PFSK-1 (cell line): Measurements from ENCODE around the gene GMDS.

Experiments
- FOXP2 ChIP-seq: optimal IDR thresholded peaks from 2 replicates; pipeline ENCODE3; 2011; ENCODE audit warnings: borderline replicate concordance, control low read depth, inconsistent platforms; ENCODE audit not compliant: insufficient read depth; ENCODE audit errors: extremely low read length, extremely low read depth
- POLR2AphosphoS5 ChIP-seq: IDR thresholded peaks from 2 replicates; pipeline ENCODE4 v1.6.1; 2012; ENCODE audit warnings: low read depth, mild to moderate bottlenecking, control low read depth, low read length, moderate library complexity
- REST ChIP-seq, 2 experiments: IDR thresholded peaks; 2 replicates each; pipeline versions ENCODE4 v1.6.1 to v1.8.0; 2011 to 2012; ENCODE audit warnings: low read depth in 2 of 2, low read length in 2 of 2, control low read depth in 1 of 2, inconsistent platforms in 1 of 2, mild to moderate bottlenecking in 1 of 2, moderate library complexity in 1 of 2; ENCODE audit not compliant: insufficient read depth in 1 of 2
- SIN3A ChIP-seq: IDR thresholded peaks from 2 replicates; pipeline ENCODE4 v1.6.1; 2012; ENCODE audit warnings: mild to moderate bottlenecking, low read length, moderate library complexity, borderline replicate concordance; ENCODE audit not compliant: insufficient read depth
- TAF1 ChIP-seq: IDR thresholded peaks from 2 replicates; pipeline ENCODE4 v1.6.1; 2012; ENCODE audit warnings: low read length, control low read depth, borderline replicate concordance; ENCODE audit not compliant: insufficient read depth

GMDS gene

GRCh38 chr6:1616701-1617463 lies 628.5 kb downstream of the GMDS start:
- TF ChIP-seq FOXP2 (no peak), POLR2AphosphoS5 (no peak), REST (IDR thresholded peaks at IDR 0.05; ENCODE audit: insufficient read depth in 1 of 2, low read depth in 2 of 2, low read length in 2 of 2) (no peak), SIN3A (no peak), TAF1 (no peak)

- TF ChIP-seq TAF1 (no peak), SIN3A (no peak), REST (IDR thresholded peaks at IDR 0.05; ENCODE audit: insufficient read depth in 1 of 2, low read depth in 2 of 2, low read length in 2 of 2) (no peak), FOXP2 (no peak), POLR2AphosphoS5 (no peak)
Observed at GRCh38 chr6:1615853-1616420, 629.5 kb downstream of the GMDS start.

GRCh38 chr6:1615151-1615852 lies 630.1 kb downstream of the GMDS start:
- TF ChIP-seq SIN3A = no peak

- no peak for TF ChIP-seq REST (IDR thresholded peaks at IDR 0.05; ENCODE audit: insufficient read depth in 1 of 2, low read depth in 2 of 2, low read length in 2 of 2)
- TF ChIP-seq TAF1 = no peak
- no peak for TF ChIP-seq POLR2AphosphoS5
- TF ChIP-seq SIN3A = no peak
- no peak for TF ChIP-seq FOXP2
Observed at GRCh38 chr6:1614448-1615150, 630.8 kb downstream of the GMDS start.

- no peak for TF ChIP-seq POLR2AphosphoS5
- TF ChIP-seq TAF1 = no peak
- TF ChIP-seq REST (IDR thresholded peaks at IDR 0.05; ENCODE audit: insufficient read depth in 1 of 2, low read depth in 2 of 2, low read length in 2 of 2) = no peak
- no peak for TF ChIP-seq FOXP2
- no peak for TF ChIP-seq SIN3A
Observed at GRCh38 chr6:1613688-1614447, 631.5 kb downstream of the GMDS start.
